ENCODE measurements around the gene FANCD2.

The FANCD2 gene

DNA sequence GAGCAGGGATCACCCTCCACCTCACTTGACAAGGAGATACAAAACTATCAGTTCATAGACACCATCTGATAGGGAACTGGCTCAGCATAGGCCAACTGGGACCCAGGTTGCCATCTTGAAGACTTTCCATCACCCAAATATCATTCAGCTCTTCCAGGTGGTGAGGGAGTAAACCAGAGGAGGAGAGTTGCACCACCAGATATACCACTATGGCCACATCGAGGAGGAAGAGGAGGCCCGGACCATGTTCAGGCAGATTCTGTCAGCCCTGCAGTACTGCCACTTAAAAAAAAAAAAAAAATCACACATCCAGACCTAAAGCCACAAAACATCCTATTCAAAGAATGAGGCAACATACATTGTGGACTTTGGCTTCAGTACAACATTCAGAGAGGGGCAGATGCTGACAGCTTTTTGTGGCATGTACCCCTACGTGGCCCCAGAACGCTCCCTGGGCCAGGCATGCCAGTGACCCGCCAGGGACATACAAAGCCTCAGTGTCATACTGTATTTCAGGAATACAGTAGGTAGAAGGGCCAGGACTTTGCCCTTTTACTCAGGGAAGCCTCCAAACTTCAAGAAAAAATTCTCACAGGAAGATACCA is 21.2 kb upstream of the FANCD2 start (continued):
- TF ChIP-seq, protein P1, sequence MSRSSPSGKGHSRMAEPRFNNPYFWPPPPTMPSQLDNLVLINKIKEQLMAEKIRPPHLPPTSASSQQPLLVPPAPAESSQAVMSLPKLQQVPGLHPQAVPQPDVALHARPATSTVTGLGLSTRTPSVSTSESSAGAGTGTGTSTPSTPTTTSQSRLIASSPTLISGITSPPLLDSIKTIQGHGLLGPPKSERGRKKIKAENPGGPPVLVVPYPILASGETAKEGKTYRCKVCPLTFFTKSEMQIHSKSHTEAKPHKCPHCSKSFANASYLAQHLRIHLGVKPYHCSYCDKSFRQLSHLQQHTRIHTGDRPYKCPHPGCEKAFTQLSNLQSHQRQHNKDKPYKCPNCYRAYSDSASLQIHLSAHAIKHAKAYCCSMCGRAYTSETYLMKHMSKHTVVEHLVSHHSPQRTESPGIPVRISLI (tag by site-specific recombination; IDR thresholded peaks at IDR 0.05), result no peak
- TF ChIP-seq ZNF391 (tag by site-specific recombination; IDR thresholded peaks at IDR 0.05; ENCODE audit: borderline replicate concordance, low read depth) (no peak), ZNF239 (tag by site-specific recombination; IDR thresholded peaks at IDR 0.05) (no peak), HOXD13 (CRISPR knock-in tag; IDR thresholded peaks at IDR 0.05; ENCODE audit: borderline replicate concordance) (no peak)

- H3K36me3 ChIP-seq (ENCODE audit: control insufficient read depth in 2 of 2, insufficient read depth in 1 of 2, low read length in 2 of 2), result peaks cover 0 to 28% of the 10 kb centered on the region in 2 experiments; a peak in 1 of 3 replicates
- POLR2A ChIA-PET, result interaction anchor here (0.6 kb wide), 1 partner anchor 135 kb away, joined by 3 read pairs; the partner anchor contains the start of gene VHL
- CTCF ChIA-PET, result interaction anchor here (0.6 to 0.7 kb wide), 2 partner anchors 28 to 167 kb away, joined by 3 to 5 read pairs; no protein-coding TSS in a partner anchor
- TF ChIP-seq KLF9 (tag by site-specific recombination; IDR thresholded peaks at IDR 0.05; ENCODE audit: low read depth) (no peak), ZNF394 (tag by site-specific recombination; IDR thresholded peaks at IDR 0.05; ENCODE audit: borderline replicate concordance) (no peak), ZFP41 (tag by site-specific recombination; IDR thresholded peaks at IDR 0.05; ENCODE audit: borderline replicate concordance) (no peak), BCL11A (tag by site-specific recombination; IDR thresholded peaks at IDR 0.05; ENCODE audit: low read depth) (no peak), ZBTB17 (tag by site-specific recombination; IDR thresholded peaks at IDR 0.05) (no peak), PRDM10 (tag by site-specific recombination; IDR thresholded peaks at IDR 0.05) (no peak), ZNF654 (tag by site-specific recombination; IDR thresholded peaks at IDR 0.05; ENCODE audit: low read depth) (no peak), KLF8 (tag by site-specific recombination; IDR thresholded peaks at IDR 0.05) (no peak), ZFP3 (tag by site-specific recombination; IDR thresholded peaks at IDR 0.05; ENCODE audit: low read depth) (no peak), OVOL3 (tag by site-specific recombination; IDR thresholded peaks at IDR 0.05) (no peak), ZNF561 (tag by site-specific recombination; IDR thresholded peaks at IDR 0.05; ENCODE audit: borderline replicate concordance) (no peak), TRIM28 (IDR thresholded peaks at IDR 0.05; ENCODE audit: borderline replicate concordance, low read length) (no peak), ZSCAN18 (tag by site-specific recombination; IDR thresholded peaks at IDR 0.05) (no peak), ZNF544 (tag by site-specific recombination; IDR thresholded peaks at IDR 0.05) (no peak), KLF16 (tag by site-specific recombination; IDR thresholded peaks at IDR 0.05) (no peak), ZNF514 (tag by site-specific recombination; IDR thresholded peaks at IDR 0.05) (no peak)
- TF ChIP-seq, protein P2, sequence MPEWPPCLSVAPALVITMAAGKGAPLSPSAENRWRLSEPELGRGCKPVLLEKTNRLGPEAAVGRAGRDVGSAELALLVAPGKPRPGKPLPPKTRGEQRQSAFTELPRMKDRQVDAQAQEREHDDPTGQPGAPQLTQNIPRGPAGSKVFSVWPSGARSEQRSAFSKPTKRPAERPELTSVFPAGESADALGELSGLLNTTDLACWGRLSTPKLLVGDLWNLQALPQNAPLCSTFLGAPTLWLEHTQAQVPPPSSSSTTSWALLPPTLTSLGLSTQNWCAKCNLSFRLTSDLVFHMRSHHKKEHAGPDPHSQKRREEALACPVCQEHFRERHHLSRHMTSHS (tag by site-specific recombination; IDR thresholded peaks at IDR 0.05), result no peak
- TF ChIP-seq, protein P3, sequence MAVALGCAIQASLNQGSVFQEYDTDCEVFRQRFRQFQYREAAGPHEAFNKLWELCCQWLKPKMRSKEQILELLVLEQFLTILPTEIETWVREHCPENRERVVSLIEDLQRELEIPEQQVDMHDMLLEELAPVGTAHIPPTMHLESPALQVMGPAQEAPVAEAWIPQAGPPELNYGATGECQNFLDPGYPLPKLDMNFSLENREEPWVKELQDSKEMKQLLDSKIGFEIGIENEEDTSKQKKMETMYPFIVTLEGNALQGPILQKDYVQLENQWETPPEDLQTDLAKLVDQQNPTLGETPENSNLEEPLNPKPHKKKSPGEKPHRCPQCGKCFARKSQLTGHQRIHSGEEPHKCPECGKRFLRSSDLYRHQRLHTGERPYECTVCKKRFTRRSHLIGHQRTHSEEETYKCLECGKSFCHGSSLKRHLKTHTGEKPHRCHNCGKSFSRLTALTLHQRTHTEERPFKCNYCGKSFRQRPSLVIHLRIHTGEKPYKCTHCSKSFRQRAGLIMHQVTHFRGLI (tag by site-specific recombination; IDR thresholded peaks at IDR 0.05), result no peak
- TF ChIP-seq, protein P1 (tag by site-specific recombination; IDR thresholded peaks at IDR 0.05), result no peak
These were observed 20.0 kb upstream of the FANCD2 start for GRCh38 chr3:10006048-10006761.

More at GRCh38 chr3:10006048-10006761, 20.0 kb upstream of the FANCD2 start:
- Histone ChIP-seq H3K4me1 (ENCODE audit: control insufficient read depth, insufficient read depth, low read length) (no peaks in the 10 kb centered on the region; the same call in 1 of the 2 replicates), H3K27ac (ENCODE audit: extremely low read depth, low read depth, low read length) (no peak overlapping the region), H3K9me3 (ENCODE audit: control insufficient read depth, insufficient read depth, low read depth, low read length) (no peaks in the 10 kb centered on the region), H3K4me3 (ENCODE audit: low read depth, low read length) (no peak overlapping the region)
